H9 (cell line): ENCODE measurements around the gene EDNRA. TPM values are rescaled to one million over a fixed set of nuclear protein-coding genes. Genes with fewer than 3 reads are reported as not detected.

Experiments used
- DNase-seq: peaks from one replicate; pipeline ENCODE4 v3.0.0-alpha.2; 2017
- H2AFZ ChIP-seq: one replicate; pipeline ENCODE4 v1.6.1; 2013; ENCODE audit warnings: mild to moderate bottlenecking, low read length, control low read depth, moderate library complexity
- H2AK5ac ChIP-seq: 2 replicates; pipeline ENCODE4 v1.6.1; 2013; ENCODE audit warnings: low read length, control low read depth, mixed read lengths; ENCODE audit not compliant: insufficient read length
- H2BK120ac ChIP-seq: one replicate; pipeline ENCODE4 v1.6.1; 2013; ENCODE audit warnings: low read depth, mild to moderate bottlenecking, low read length, control low read depth, inconsistent platforms; ENCODE audit not compliant: poor library complexity, severe bottlenecking
- H2BK12ac ChIP-seq: 2 replicates; pipeline ENCODE4 v1.6.1; 2013; ENCODE audit warnings: low read length, control low read depth, mixed read lengths, low read depth; ENCODE audit not compliant: insufficient read length
- H2BK15ac ChIP-seq: 2 replicates; pipeline ENCODE4 v1.6.1; 2013; ENCODE audit warnings: low read depth, low read length, control low read depth
- H2BK20ac ChIP-seq: one replicate; pipeline ENCODE4 v1.6.1; 2013; ENCODE audit warnings: low read depth, mild to moderate bottlenecking, low read length, control low read depth, inconsistent platforms; ENCODE audit not compliant: poor library complexity, severe bottlenecking
- H2BK5ac ChIP-seq: 2 replicates; pipeline ENCODE4 v1.6.1; 2013; ENCODE audit warnings: low read length, control low read depth, mixed read lengths; ENCODE audit not compliant: insufficient read length
- H3K14ac ChIP-seq: 2 replicates; pipeline ENCODE4 v1.6.1; 2013; ENCODE audit warnings: low read length, control low read depth; ENCODE audit not compliant: insufficient read depth
- H3K18ac ChIP-seq: 2 replicates; pipeline ENCODE4 v1.6.1; 2013; ENCODE audit warnings: low read depth, mild to moderate bottlenecking, mixed read lengths, low read length, control low read depth; ENCODE audit not compliant: insufficient read length
- H3K23ac ChIP-seq: 2 replicates; pipeline ENCODE4 v1.6.1; 2013; ENCODE audit warnings: low read length, control low read depth, mixed read lengths, low read depth; ENCODE audit not compliant: insufficient read length
- H3K23me2 ChIP-seq: 2 replicates; pipeline ENCODE4 v1.6.1; 2013; ENCODE audit warnings: low read depth, mild to moderate bottlenecking, mixed read lengths, low read length, control low read depth; ENCODE audit not compliant: insufficient read length, poor library complexity, severe bottlenecking
- H3K27ac ChIP-seq: 2 replicates; pipeline ENCODE4 v1.5.1; 2013; ENCODE audit warnings: low read length, control low read depth, mixed read lengths, low read depth; ENCODE audit not compliant: insufficient read length
- H3K27me3 ChIP-seq: 2 replicates; pipeline ENCODE4 v1.6.1; 2013; ENCODE audit warnings: low read length, control low read depth, inconsistent platforms; ENCODE audit not compliant: insufficient read depth
- H3K4ac ChIP-seq: 2 replicates; pipeline ENCODE4 v1.6.1; 2013; ENCODE audit warnings: low read depth, mild to moderate bottlenecking, control low read depth, inconsistent platforms, low read length, moderate library complexity
- H3K4me1 ChIP-seq: 2 replicates; pipeline ENCODE4 v1.6.1; 2013; ENCODE audit warnings: low read length, control low read depth, inconsistent platforms; ENCODE audit not compliant: insufficient read depth
- H3K4me2 ChIP-seq: 2 replicates; pipeline ENCODE4 v1.6.1; 2013; ENCODE audit warnings: low read length, control low read depth, mixed read lengths; ENCODE audit not compliant: insufficient read length, insufficient read depth
- H3K56ac ChIP-seq: 2 replicates; pipeline ENCODE4 v1.6.1; 2013; ENCODE audit warnings: low read depth, mild to moderate bottlenecking, mixed read lengths, low read length, control low read depth; ENCODE audit not compliant: insufficient read length
- H3K79me1 ChIP-seq: 2 replicates; pipeline ENCODE4 v1.6.1; 2013; ENCODE audit warnings: low read depth, mild to moderate bottlenecking, moderate library complexity, low read length, control low read depth, inconsistent platforms; ENCODE audit not compliant: insufficient read depth, poor library complexity, severe bottlenecking
- H3K79me2 ChIP-seq: 2 replicates; pipeline ENCODE4 v1.6.1; 2013; ENCODE audit warnings: low read length, control low read depth, inconsistent platforms; ENCODE audit not compliant: insufficient read depth
- H3K9ac ChIP-seq: 2 replicates; pipeline ENCODE4 v1.6.1; 2013; ENCODE audit warnings: low read length, control low read depth, mixed read lengths; ENCODE audit not compliant: insufficient read length; ENCODE audit errors: extremely low read depth
- H3K9me3 ChIP-seq: one replicate; pipeline ENCODE4 v1.6.1; 2013; ENCODE audit warnings: low read depth, low read length, inconsistent platforms; ENCODE audit not compliant: control insufficient read depth
- H3T11ph ChIP-seq: one replicate; pipeline ENCODE4 v1.6.1; 2013; ENCODE audit warnings: mild to moderate bottlenecking, low read length, control low read depth, inconsistent platforms
- H4K20me1 ChIP-seq: one replicate; pipeline ENCODE4 v1.6.1; 2013; ENCODE audit not compliant: control insufficient read depth, insufficient read length, insufficient read depth
- H4K5ac ChIP-seq: 2 replicates; pipeline ENCODE4 v1.6.1; 2013; ENCODE audit warnings: low read depth, mild to moderate bottlenecking, mixed read lengths, low read length, control low read depth; ENCODE audit not compliant: insufficient read length
- H4K8ac ChIP-seq: replicated peaks from 2 replicates; pipeline ENCODE4 v1.6.1; 2013; ENCODE audit warnings: low read length, control low read depth, mixed read lengths, low read depth; ENCODE audit not compliant: insufficient read length
- H4K91ac ChIP-seq: 2 replicates; pipeline ENCODE4 v1.6.1; 2013; ENCODE audit warnings: low read depth, mild to moderate bottlenecking, moderate library complexity, mixed read lengths, low read length, control low read depth; ENCODE audit not compliant: insufficient read length
- H3K27ac Mint-ChIP-seq, 3 experiments: 2 replicates in 2 of 3; 3 replicates in 1 of 3; pipeline ENCODE4 v1.8.0; 2020 to 2021; ENCODE audit warnings: mixed read lengths in 3 of 3, mild to moderate bottlenecking in 1 of 3, moderate library complexity in 1 of 3
- H3K27me3 Mint-ChIP-seq: 2 replicates; pipeline ENCODE4 v1.8.0; 2021; ENCODE audit warnings: low read depth, mild to moderate bottlenecking, moderate library complexity, mixed read lengths
- H3K36me3 Mint-ChIP-seq, 3 experiments: 2 replicates in 2 of 3; 3 replicates in 1 of 3; pipeline ENCODE4 v1.8.0; 2020 to 2021; ENCODE audit warnings: low read depth in 3 of 3, mixed read lengths in 3 of 3; ENCODE audit not compliant: insufficient read depth in 1 of 3
- H3K4me1 Mint-ChIP-seq, 2 experiments: 2 replicates each; pipeline ENCODE4 v1.8.0; 2020; ENCODE audit warnings: mixed read lengths in 2 of 2
- H3K4me3 Mint-ChIP-seq, 2 experiments: 2 replicates in 1 of 2; 3 replicates in 1 of 2; pipeline ENCODE4 v1.8.0; 2020 to 2021; ENCODE audit warnings: mild to moderate bottlenecking in 2 of 2, mixed read lengths in 2 of 2, moderate library complexity in 1 of 2
- H3K9me3 Mint-ChIP-seq, 2 experiments: 2 replicates in 1 of 2; 3 replicates in 1 of 2; pipeline ENCODE4 v1.8.0; 2020; ENCODE audit warnings: mild to moderate bottlenecking in 2 of 2, mixed read lengths in 2 of 2, moderate library complexity in 1 of 2
- CTCF ChIP-seq: fragments of 200-600 bp; sonication (generic); conservative IDR thresholded peaks from 3 replicates; pipeline ENCODE4 v1.8.0; 2021; ENCODE audit warnings: antibody characterized with exemption, mild to moderate bottlenecking
- WGBS: extraction: QIAGEN DNeasy Blood & Tissue Kit; methylation state at CpG from one replicate; pipeline ENCODE4 v1.1.7; 2013; ENCODE audit warnings: missing lambda C conversion rate, low lambda C conversion rate, mixed read lengths; ENCODE audit not compliant: insufficient read length; ENCODE audit errors: extremely low coverage; 5-methylcytosine and 5-hydroxymethylcytosine counted together
- total RNA-seq: library from RNA; stranded (reverse); gene quantifications from 2 replicates; pipeline ENCODE4 v1.2.1, GENCODE V29; 2021

The EDNRA gene
- total RNA-seq, 1 experiment from 2014 or later, result 1.6 TPM

GRCh38 chr4:147570616-147571015 is 89.7 kb downstream of the EDNRA start:
- Histone ChIP-seq H2BK15ac (no peak overlapping the region), H3K79me1 (no peaks in the 10 kb centered on the region), H2AFZ (no peak overlapping the region), H3K23ac (no peak overlapping the region), H2BK12ac (no peak overlapping the region), H4K20me1 (no peaks in the 10 kb centered on the region), H3T11ph (no peak overlapping the region), H3K9me3 (no peaks in the 10 kb centered on the region), H3K27ac (no peak overlapping the region), H4K5ac (no peak overlapping the region), H3K56ac (no peak overlapping the region), H3K27me3 (no peaks in the 10 kb centered on the region), H3K14ac (no peak overlapping the region), H2BK5ac (no peak overlapping the region), H4K8ac (no peak overlapping the region), H3K9ac (no peak overlapping the region), H2BK120ac (no peak overlapping the region), H3K79me2 (no peaks in the 10 kb centered on the region), H4K91ac (no peak overlapping the region), H3K23me2 (no peaks in the 10 kb centered on the region), H3K4me2 (no peak overlapping the region), H3K4me1 (no peaks in the 10 kb centered on the region; the same call in 1 of the 2 replicates), H2BK20ac (no peak overlapping the region), H3K4ac (no peak overlapping the region), H2AK5ac (no peak overlapping the region), H3K18ac (no peak overlapping the region)
- Mint-ChIP-seq H3K27me3 (no peaks in the 10 kb centered on the region), H3K36me3 (no peaks in the 10 kb centered on the region; a peak in 1 of 7 replicates), H3K27ac (no peak overlapping the region), H3K4me1 (peaks cover 16 to 17% of the 10 kb centered on the region in 2 experiments; a peak in 3 of 4 replicates), H3K9me3 (peaks cover 0 to 2% of the 10 kb centered on the region in 2 experiments; a peak in 2 of 5 replicates), H3K4me3 (no peak overlapping the region)
- TF ChIP-seq CTCF, result no peak
- DNase-seq, result no peak
- no CpG with 5 or more reads among the region's 4 CpGs for WGBS
